Measurements from ENCODE around the gene RGSL1.

RGSL1 gene

GRCh38 chr1:182588500-182589396 lies 138.8 kb downstream of the RGSL1 start, which contains the start of gene RNASEL:
RNASEL (minus strand) TSS chr1:182589256; CDS start chr1:182586806, 2,450 bp downstream.
- peak; percentile 81 for DNase-seq (ENCODE audit: low spot score)

GRCh38 chr1:182589520-182589919 lies 139.6 kb downstream of the RGSL1 start:
- DNase-seq (ENCODE audit: low spot score), result no peak

- DNase-seq (ENCODE audit: low spot score), result no peak
Measured at GRCh38 chr1:182589931-182590330, 140.0 kb downstream of the RGSL1 start.

DNA sequence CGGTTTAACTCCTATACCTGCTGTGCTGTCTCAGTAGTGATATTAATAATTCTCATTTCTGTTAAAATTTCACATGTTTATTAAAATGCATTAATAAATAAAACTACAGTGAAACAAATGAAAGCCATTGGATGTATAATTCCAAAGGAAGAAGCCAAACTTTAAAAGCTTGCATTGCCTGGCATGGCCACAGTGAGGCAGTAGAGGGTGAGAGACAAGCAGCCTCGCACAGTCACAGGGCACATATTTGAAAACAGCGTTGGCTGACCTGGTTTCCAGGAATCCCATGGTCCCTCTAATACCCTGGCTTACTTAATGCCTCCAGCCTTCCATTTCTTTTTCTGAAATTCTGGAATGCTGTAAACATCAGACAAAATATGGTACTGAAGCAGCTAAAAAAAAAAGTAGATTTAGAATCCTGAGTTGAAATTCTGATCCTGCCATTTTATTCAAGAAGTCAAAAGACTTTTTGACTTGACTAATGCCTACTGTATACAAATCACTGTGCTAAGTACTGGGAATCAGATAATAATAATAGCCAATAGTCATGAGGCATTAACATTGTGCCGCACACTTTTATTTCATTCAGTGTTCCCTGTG lies 145.8 kb downstream of the RGSL1 start:
- peak; percentile 71 for DNase-seq (ENCODE audit: low spot score)

DNA sequence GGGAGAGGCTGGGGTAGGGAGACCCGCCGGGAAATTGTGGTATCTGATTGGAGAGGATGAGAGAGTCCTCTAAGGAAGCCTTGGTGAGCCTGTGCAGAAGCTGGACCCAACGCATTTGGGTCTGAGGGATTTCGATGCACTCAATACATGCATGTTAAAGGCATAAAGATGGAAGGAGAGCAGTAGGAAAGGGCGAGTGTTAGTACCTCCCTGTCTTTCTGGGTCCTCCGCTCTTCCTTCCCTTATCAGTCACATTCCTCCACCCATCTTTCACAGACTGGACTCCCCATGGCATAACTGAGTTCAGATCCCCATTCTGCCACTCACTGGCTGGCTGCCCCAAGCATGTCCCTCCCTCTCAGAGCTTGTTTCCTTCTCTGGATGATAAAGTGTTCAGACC lies 147.0 kb downstream of the RGSL1 start:
- no peak for DNase-seq (ENCODE audit: low spot score)

DNA sequence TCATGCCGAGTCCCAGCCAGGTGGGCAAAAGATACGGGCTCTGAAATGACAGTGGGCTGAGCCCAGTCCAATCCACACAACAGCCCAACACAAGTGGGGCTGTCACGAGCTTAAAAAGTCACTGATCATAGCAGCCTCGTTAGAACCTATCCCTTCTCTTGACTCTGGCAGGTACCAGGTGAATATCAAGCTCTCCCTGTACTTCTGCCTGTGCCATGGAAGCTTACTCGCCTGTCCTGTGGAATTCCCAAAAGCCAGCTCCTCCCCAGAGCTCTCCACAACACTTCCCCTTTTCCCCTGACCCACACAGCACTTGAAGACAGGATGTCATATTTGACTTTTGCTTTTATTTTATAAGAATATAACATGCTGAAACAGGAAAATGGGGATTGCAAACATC lies 148.3 kb downstream of the RGSL1 start:
- DNase-seq (ENCODE audit: low spot score), result no peak

GRCh38 chr1:182599339-182599738 lies 149.4 kb downstream of the RGSL1 start:
- DNase-seq (ENCODE audit: low spot score), result no peak

GRCh38 chr1:182600036-182600713 lies 150.2 kb downstream of the RGSL1 start:
- DNase-seq (ENCODE audit: low spot score), result no peak

GRCh38 chr1:182600745-182601415 lies 150.9 kb downstream of the RGSL1 start:
- DNase-seq (ENCODE audit: low spot score), result no peak

DNA sequence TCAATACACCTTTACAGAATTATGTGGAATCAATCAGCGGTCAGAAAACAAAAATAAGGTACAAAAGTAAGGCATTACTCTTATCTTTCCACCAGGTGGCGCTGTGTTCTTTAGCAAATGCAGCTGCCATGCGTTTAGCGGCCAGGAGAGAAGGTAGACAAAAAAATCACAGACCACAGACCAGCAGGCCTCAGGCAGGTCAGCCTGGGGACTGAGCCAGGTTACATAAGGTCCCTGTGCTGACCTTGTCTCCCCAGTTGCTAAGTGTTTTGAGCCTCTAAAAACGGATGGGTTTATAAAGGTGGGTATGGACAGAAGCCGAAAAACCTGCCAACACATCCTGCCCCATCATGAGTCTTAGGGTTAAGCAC lies 151.5 kb downstream of the RGSL1 start:
- peak; percentile 92 for DNase-seq (ENCODE audit: low spot score)

DNA sequence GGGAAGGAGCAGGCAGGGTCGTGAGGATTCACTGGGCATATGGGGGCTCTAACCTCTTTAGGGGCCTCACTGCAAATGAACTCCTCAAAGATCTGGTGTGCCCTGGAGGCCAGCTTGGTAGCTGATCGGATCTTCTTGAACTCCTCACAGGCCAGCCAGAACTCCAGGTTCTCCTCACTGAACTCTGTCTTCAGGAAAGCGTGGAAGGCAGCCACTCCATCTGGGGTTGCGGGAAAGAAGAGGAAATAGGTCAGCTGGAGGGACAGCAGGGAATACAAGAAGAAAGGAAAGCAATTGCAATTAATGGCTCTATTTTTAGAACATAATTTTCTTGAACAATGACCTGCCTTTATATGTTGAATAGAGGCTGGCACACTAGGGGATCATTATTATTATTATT lies 152.0 kb downstream of the RGSL1 start:
- DNase-seq (ENCODE audit: low spot score), result no peak

DNA sequence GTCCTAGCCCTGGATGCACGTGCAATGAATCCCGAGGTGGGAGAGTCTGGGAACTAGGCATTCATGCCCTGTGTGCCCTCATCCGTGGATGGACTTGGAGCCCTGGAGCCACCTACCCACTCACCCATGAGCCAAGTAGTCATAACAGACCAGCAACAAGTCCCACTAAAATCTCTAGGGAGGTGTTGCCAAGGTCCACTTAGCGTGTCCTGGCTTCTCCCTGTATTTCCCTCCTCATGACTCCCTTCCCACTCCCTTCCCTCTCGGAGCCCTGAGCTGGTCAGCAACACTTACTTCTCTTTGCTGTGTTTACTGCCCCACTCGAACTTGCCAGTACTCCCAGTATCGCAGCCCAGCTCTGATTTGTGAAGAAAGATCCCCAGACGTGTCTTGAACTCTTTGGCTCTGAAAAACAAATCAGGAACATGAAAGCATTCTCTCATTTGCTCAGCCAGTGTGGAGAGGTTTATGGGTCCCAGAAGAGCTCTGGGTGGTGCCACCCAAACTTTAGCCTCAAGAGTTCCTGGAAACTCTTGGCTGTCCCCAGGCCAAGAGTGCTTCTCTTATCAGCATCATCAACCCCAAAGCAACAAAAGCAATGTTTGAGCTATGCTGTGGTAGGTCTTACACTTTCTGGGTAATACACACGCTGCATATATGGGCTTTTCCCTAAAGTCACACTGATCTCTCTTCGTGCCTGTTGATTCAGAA lies 153.1 kb downstream of the RGSL1 start:
- no peak for DNase-seq (ENCODE audit: low spot score)

GRCh38 chr1:182603646-182604174 lies 153.8 kb downstream of the RGSL1 start:
- no peak for DNase-seq (ENCODE audit: low spot score)

- peak; percentile 82 for DNase-seq (ENCODE audit: low spot score)
Measured at GRCh38 chr1:182604175-182605164, 154.5 kb downstream of the RGSL1 start, which contains the start of gene RGS16. RGS16 (minus strand) TSS chr1:182604389; CDS start chr1:182604259, 130 bp downstream.

- no peak for DNase-seq (ENCODE audit: low spot score)
Measured at GRCh38 chr1:182607566-182607965, 157.6 kb downstream of the RGSL1 start.

DNA sequence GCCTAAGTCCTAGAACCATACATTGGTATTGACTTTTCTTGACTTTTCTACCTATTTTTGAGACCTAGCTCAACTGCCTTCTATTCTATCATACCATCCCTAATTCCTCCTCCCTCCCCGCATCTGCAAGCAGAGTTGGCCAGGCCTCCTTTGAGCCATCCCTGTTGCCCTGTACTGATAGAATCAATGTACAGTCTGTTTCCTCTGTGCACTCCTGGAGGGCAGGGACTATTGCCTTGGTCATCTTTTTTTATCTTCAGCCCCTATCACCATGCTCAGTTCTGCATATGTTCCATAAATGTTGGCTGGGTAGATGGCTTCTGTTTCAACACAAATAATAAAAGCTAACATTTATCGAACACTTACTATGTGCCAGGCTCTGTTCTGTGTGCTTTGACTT lies 158.3 kb downstream of the RGSL1 start:
- DNase-seq (ENCODE audit: low spot score), result no peak

- no peak for DNase-seq (ENCODE audit: low spot score)
Measured at GRCh38 chr1:182608845-182609610, 159.1 kb downstream of the RGSL1 start.

Measured in pons (tissue), 1 donor.